Stomach smooth muscle (tissue), 2 donors: ENCODE data around the gene NAV3.

Experiments used
- H3K27ac ChIP-seq: one replicate; pipeline ENCODE4 v1.7.0; 2013; ENCODE audit warnings: mild to moderate bottlenecking, low read length, inconsistent platforms
- H3K27me3 ChIP-seq, 2 donors: one replicate each; pipeline ENCODE4 v1.7.0; 2013; ENCODE audit warnings: low read length in 2 of 2; ENCODE audit not compliant: insufficient read depth in 2 of 2, control insufficient read depth in 1 of 2
- H3K36me3 ChIP-seq, 2 donors: one replicate each; pipeline ENCODE4 v1.7.0; 2013; ENCODE audit warnings: low read length in 2 of 2; ENCODE audit not compliant: control insufficient read depth in 2 of 2, insufficient read depth in 2 of 2
- H3K4me1 ChIP-seq: one replicate; pipeline ENCODE4 v1.7.0; 2013; ENCODE audit warnings: low read length; ENCODE audit not compliant: control insufficient read depth, insufficient read depth
- H3K4me3 ChIP-seq, 2 donors: one replicate each; pipeline ENCODE4 v1.7.0; 2013; ENCODE audit warnings: low read length in 2 of 2
- H3K9ac ChIP-seq, 2 donors: one replicate each; pipeline ENCODE4 v1.7.0; 2013; ENCODE audit warnings: low read length in 2 of 2, mild to moderate bottlenecking in 1 of 2
- H3K9me3 ChIP-seq, 2 donors: one replicate each; pipeline ENCODE4 v1.7.0; 2013; ENCODE audit warnings: low read length in 2 of 2; ENCODE audit not compliant: control insufficient read depth in 2 of 2
- donor health status: healthy.
- donor health status: Pancreatic carcinoma.

Gene NAV3

GRCh38 chr12:78085542-78086182, 255.0 kb downstream of the NAV3 start:
- Histone ChIP-seq H3K9me3 (no peaks in the 10 kb centered on the region), H3K4me1 (no peaks in the 10 kb centered on the region), H3K27me3 (no peaks in the 10 kb centered on the region), H3K9ac (no peak overlapping the region), H3K4me3 (no peak overlapping the region), H3K36me3 (no peaks in the 10 kb centered on the region), H3K27ac (no peak overlapping the region)

GRCh38 chr12:78086553-78087362, 256.1 kb downstream of the NAV3 start:
- H3K9me3 ChIP-seq = no peaks in the 10 kb centered on the region
- H3K9ac ChIP-seq = no peak overlapping the region
- no peaks in the 10 kb centered on the region for H3K4me1 ChIP-seq
- no peak overlapping the region for H3K27ac ChIP-seq
- H3K36me3 ChIP-seq = no peaks in the 10 kb centered on the region
- no peaks in the 10 kb centered on the region for H3K27me3 ChIP-seq
- H3K4me3 ChIP-seq = no peak overlapping the region

DNA sequence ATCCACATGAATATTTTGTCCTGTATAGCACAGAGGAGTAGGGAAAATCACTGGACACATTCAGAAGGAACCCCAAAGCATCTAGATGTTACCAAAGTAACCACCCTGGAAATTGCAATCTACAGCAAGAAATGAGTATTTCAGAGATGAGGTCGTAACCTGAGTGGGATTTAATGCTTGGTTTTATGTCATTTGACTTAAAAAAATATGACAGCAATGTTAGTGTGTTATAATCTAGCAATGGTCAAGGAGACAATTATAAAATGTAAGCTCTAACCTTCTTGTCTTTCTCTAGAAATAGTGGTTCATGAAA, 256.6 kb downstream of the NAV3 start:
- Histone ChIP-seq H3K27me3 (no peaks in the 10 kb centered on the region), H3K9me3 (no peaks in the 10 kb centered on the region), H3K4me1 (no peaks in the 10 kb centered on the region)

GRCh38 chr12:78088391-78088832, 257.7 kb downstream of the NAV3 start:
- no peaks in the 10 kb centered on the region for H3K36me3 ChIP-seq
- no peaks in the 10 kb centered on the region for H3K4me1 ChIP-seq
- peak overlapping the region; percentile 18 to 44 for H3K4me3 ChIP-seq
- H3K27me3 ChIP-seq = no peaks in the 10 kb centered on the region
- no peaks in the 10 kb centered on the region for H3K9me3 ChIP-seq
- no peak overlapping the region for H3K27ac ChIP-seq
- H3K9ac ChIP-seq = peak overlapping the region in 1 of 2 donors; percentile 17

More for the DNA sequence above, 256.6 kb downstream of the NAV3 start:
- Histone ChIP-seq H3K9ac (no peak overlapping the region), H3K4me3 (no peak overlapping the region), H3K36me3 (no peaks in the 10 kb centered on the region), H3K27ac (no peak overlapping the region)

DNA sequence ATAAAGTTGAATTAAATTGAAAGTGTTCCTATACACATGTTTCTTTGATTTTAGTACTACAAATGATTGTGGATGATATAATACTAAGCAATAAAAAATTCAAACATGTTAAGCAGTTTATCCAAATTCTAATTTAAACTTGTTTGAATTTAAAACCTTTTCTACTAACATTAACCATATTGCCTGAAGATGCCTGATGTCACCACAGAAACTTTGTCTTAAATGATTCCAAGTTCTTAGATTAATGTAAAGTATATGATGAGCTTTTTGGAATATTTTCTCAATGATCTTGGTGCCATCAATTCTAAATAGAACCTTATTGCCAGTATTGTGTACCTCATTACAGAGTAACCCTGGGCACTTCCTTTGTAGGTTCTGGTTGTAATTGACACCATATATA, 259.6 kb downstream of the NAV3 start:
- H3K27me3 ChIP-seq = no peaks in the 10 kb centered on the region
- H3K27ac ChIP-seq = no peak overlapping the region
- H3K9ac ChIP-seq = no peak overlapping the region
- H3K4me1 ChIP-seq = no peaks in the 10 kb centered on the region
- no peaks in the 10 kb centered on the region for H3K36me3 ChIP-seq
- no peak overlapping the region for H3K4me3 ChIP-seq
- H3K9me3 ChIP-seq = no peaks in the 10 kb centered on the region

GRCh38 chr12:78095623-78096022, 264.9 kb downstream of the NAV3 start:
- Histone ChIP-seq H3K9me3 (no peaks in the 10 kb centered on the region), H3K27me3 (no peaks in the 10 kb centered on the region), H3K36me3 (no peaks in the 10 kb centered on the region), H3K27ac (no peak overlapping the region), H3K4me1 (no peaks in the 10 kb centered on the region), H3K9ac (no peak overlapping the region), H3K4me3 (no peak overlapping the region)

DNA sequence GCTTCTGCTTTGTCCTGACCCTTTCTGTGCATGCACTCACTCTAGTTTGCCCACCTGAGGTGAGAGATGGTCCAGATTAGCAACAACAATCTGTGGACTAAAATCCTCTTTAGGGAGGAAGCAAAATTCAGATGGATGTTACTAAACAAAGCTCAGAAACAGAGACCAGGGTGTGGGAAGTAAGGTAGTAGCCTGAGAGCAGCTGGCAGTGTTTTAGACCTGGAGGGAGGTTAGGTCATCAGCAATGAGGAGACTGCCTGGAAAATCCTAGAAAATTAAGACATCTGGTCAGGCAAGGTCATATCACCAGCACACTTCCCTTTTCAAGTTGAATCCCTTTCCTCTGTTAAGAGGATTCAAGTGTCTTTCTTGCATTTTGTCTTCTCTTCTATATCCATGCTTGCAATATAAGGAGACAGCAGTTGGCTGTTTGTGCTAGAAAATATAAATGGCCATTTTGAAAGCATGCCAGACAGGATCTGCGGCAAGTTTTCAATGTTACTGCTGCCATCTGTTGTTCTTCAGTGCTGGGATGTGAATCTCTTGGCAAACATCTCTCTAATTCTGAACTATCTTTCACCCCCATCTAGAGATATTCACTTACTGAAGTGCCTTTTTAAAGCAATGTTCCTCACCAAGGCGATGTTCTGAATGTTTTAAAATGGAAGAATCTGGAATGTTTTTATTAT, 266.4 kb downstream of the NAV3 start:
- Histone ChIP-seq H3K36me3 (no peaks in the 10 kb centered on the region), H3K27ac (no peak overlapping the region), H3K27me3 (no peaks in the 10 kb centered on the region), H3K9ac (no peak overlapping the region), H3K9me3 (no peaks in the 10 kb centered on the region), H3K4me3 (no peak overlapping the region), H3K4me1 (no peaks in the 10 kb centered on the region)

- Histone ChIP-seq H3K27ac (no peak overlapping the region), H3K36me3 (no peaks in the 10 kb centered on the region), H3K4me3 (no peak overlapping the region), H3K4me1 (no peaks in the 10 kb centered on the region), H3K27me3 (no peaks in the 10 kb centered on the region), H3K9ac (no peak overlapping the region), H3K9me3 (no peaks in the 10 kb centered on the region)
Observed at GRCh38 chr12:78099806-78100205, 269.1 kb downstream of the NAV3 start.

- Histone ChIP-seq H3K36me3 (no peaks in the 10 kb centered on the region), H3K4me3 (no peak overlapping the region), H3K27ac (no peak overlapping the region), H3K9me3 (no peaks in the 10 kb centered on the region), H3K27me3 (no peaks in the 10 kb centered on the region), H3K4me1 (no peaks in the 10 kb centered on the region), H3K9ac (no peak overlapping the region)
Observed at GRCh38 chr12:78101113-78101876, 270.6 kb downstream of the NAV3 start.

- no peaks in the 10 kb centered on the region for H3K4me1 ChIP-seq
- H3K27me3 ChIP-seq = no peaks in the 10 kb centered on the region
- no peaks in the 10 kb centered on the region for H3K9me3 ChIP-seq
- no peak overlapping the region for H3K9ac ChIP-seq
- H3K36me3 ChIP-seq = no peaks in the 10 kb centered on the region
- H3K27ac ChIP-seq = no peak overlapping the region
- no peak overlapping the region for H3K4me3 ChIP-seq
Observed at GRCh38 chr12:78101946-78102635, 271.4 kb downstream of the NAV3 start.
